Measurements from ENCODE around the gene DNM1. TPM values are rescaled to one million over a fixed set of nuclear protein-coding genes. Genes with fewer than 3 reads are reported as not detected.
"Not testable (repeated sequence)": the region's sequence is repeated elsewhere in the genome, so short reads cannot be mapped to it uniquely, and the experiment has no call there.

Gene DNM1
- total RNA-seq, 1 experiment from 2014 or later: 3.9 TPM

DNA sequence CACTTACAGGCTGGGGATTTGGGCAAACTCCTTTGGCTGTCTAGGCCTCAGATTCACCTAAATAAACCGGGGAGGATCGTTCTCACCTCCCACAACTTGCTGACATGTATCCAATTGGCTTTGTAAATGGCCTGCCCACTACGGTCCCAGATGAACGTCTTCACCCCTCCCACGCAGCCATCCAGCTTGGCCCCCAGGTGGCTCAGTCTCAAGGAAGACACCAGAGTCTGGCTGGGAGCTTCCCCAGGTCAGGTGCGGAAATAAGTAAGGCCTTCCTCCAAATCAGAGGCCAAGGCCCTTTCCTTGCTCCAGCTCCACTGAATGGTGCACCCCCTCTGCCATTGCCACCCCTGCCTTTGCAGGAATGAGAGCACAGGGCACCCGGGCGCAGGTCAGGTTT, 23.2 kb upstream of the DNM1 start:
- no TSS peak for BruUV-seq (replicated peaks)
- CTCF ChIA-PET: no interaction called here
- H3K36me3 Mint-ChIP-seq (ENCODE audit: insufficient read depth, unreplicated experiment): peaks cover 66% of the 10 kb centered on the region

DNA sequence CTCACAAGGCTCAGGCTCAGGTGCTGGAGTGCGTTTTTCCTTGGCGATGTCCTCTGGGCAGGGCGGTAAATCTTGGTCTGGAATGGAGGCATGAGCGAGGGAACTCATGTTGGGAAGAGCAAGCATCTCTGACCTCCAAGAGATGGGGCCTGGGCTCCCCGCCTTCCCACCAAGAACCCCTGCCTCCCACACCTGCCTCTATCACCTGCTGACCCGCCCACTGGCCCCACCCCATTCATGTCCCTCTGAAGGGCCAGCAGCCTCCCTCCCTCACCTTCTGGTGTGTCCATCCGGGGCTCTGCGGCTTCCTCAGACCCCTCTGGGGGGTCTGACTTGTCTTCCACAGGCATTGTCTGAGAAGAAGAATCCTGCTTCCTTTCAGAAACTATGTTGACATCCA, 22.7 kb upstream of the DNM1 start:
- TF ChIP-seq, protein P1, sequence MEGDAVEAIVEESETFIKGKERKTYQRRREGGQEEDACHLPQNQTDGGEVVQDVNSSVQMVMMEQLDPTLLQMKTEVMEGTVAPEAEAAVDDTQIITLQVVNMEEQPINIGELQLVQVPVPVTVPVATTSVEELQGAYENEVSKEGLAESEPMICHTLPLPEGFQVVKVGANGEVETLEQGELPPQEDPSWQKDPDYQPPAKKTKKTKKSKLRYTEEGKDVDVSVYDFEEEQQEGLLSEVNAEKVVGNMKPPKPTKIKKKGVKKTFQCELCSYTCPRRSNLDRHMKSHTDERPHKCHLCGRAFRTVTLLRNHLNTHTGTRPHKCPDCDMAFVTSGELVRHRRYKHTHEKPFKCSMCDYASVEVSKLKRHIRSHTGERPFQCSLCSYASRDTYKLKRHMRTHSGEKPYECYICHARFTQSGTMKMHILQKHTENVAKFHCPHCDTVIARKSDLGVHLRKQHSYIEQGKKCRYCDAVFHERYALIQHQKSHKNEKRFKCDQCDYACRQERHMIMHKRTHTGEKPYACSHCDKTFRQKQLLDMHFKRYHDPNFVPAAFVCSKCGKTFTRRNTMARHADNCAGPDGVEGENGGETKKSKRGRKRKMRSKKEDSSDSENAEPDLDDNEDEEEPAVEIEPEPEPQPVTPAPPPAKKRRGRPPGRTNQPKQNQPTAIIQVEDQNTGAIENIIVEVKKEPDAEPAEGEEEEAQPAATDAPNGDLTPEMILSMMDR (IDR thresholded peaks at IDR 0.05; ENCODE audit: insufficient read depth in 1 of 2, low read depth in 1 of 2, low read length in 1 of 2, severe bottlenecking in 1 of 2, unreplicated experiment in 1 of 2): no peak
- intact Hi-C loops (cut with micrococcal nuclease; ENCODE audit: unreplicated experiment): no loop called here
- no TSS peak for BruUV-seq (replicated peaks)
- Histone ChIP-seq H3K4me3 (ENCODE audit: low read depth, low read length) (no peak overlapping the region), H3K4me1 (peaks cover 13% of the 10 kb centered on the region), H3K9me3 (0 out of 2 replicates have a peak, but pooled peaks cover 3% of the 10 kb centered on the region), H3K36me3 (ENCODE audit: control insufficient read depth, insufficient read depth, low read length) (peaks cover 4% of the 10 kb centered on the region), H3K27me3 (replicated peaks; ENCODE audit: control insufficient read depth, insufficient read depth, low read length) (no peaks in the 10 kb centered on the region)
- Mint-ChIP-seq H3K4me3 (ENCODE audit: unreplicated experiment) (no peak overlapping the region), H3K9me3 (ENCODE audit: unreplicated experiment) (no peaks in the 10 kb centered on the region), H3K27ac (ENCODE audit: unreplicated experiment) (no peak overlapping the region), H3K27me3 (ENCODE audit: insufficient read depth, unreplicated experiment) (no peaks in the 10 kb centered on the region), H3K4me1 (ENCODE audit: low read depth, unreplicated experiment) (no peaks in the 10 kb centered on the region), H3K36me3 (ENCODE audit: insufficient read depth, unreplicated experiment) (peaks cover 64% of the 10 kb centered on the region)
- ChIA-PET CTCF (no interaction called here), POLR2A (no interaction called here)
- DNase-seq: no peak

More for the DNA sequence above, 23.2 kb upstream of the DNM1 start:
- DNase-seq: no peak
- Histone ChIP-seq H3K36me3 (ENCODE audit: control insufficient read depth, insufficient read depth, low read length) (peaks cover 5% of the 10 kb centered on the region), H3K4me1 (peaks cover 13% of the 10 kb centered on the region), H3K9me3 (0 out of 2 replicates have a peak, but pooled peaks cover 3% of the 10 kb centered on the region), H3K27me3 (replicated peaks; ENCODE audit: control insufficient read depth, insufficient read depth, low read length) (no peaks in the 10 kb centered on the region), H3K4me3 (ENCODE audit: low read depth, low read length) (no peak overlapping the region)
- Mint-ChIP-seq H3K27me3 (ENCODE audit: insufficient read depth, unreplicated experiment) (no peaks in the 10 kb centered on the region), H3K4me3 (ENCODE audit: unreplicated experiment) (no peak overlapping the region), H3K4me1 (ENCODE audit: low read depth, unreplicated experiment) (no peaks in the 10 kb centered on the region), H3K9me3 (ENCODE audit: unreplicated experiment) (no peaks in the 10 kb centered on the region), H3K27ac (ENCODE audit: unreplicated experiment) (no peak overlapping the region)
- POLR2A ChIA-PET: no interaction called here
- intact Hi-C loops (cut with micrococcal nuclease; ENCODE audit: unreplicated experiment): no loop called here
- TF ChIP-seq, protein P1 (IDR thresholded peaks at IDR 0.05; ENCODE audit: insufficient read depth in 1 of 2, low read depth in 1 of 2, low read length in 1 of 2, severe bottlenecking in 1 of 2, unreplicated experiment in 1 of 2): no peak

DNA sequence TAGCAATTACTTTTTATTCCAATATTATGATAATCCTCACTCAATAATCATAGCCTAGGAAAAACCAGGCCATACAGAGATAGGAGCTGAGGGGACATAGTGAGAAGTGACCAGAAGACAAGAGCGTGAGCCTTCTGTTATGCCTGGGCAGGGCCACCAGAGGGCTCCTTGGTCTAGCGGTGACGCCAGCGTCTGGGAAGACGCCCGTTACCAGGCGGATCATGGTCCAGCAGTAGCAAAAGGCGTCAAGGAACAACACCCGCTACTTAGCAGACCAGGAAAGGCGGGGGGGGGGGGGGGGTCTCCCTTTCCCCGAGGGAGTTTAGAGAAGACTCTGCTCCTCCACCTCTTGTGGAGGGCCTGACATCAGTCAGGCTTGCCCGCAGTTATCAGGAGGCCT, 21.7 kb upstream of the DNM1 start:
- H3K27ac Mint-ChIP-seq (ENCODE audit: unreplicated experiment); POLR2A ChIA-PET; H3K9me3 ChIP-seq; H3K4me3 ChIP-seq (ENCODE audit: low read depth, low read length); H3K9me3 Mint-ChIP-seq (ENCODE audit: unreplicated experiment); H3K36me3 ChIP-seq (ENCODE audit: control insufficient read depth, insufficient read depth, low read length); H3K4me3 Mint-ChIP-seq (ENCODE audit: unreplicated experiment); H3K27me3 ChIP-seq (replicated peaks; ENCODE audit: control insufficient read depth, insufficient read depth, low read length); H3K27me3 Mint-ChIP-seq (ENCODE audit: insufficient read depth, unreplicated experiment); H3K4me1 Mint-ChIP-seq (ENCODE audit: low read depth, unreplicated experiment); intact Hi-C loops (cut with micrococcal nuclease; ENCODE audit: unreplicated experiment); BruUV-seq (replicated peaks): not testable (repeated sequence)
- DNase-seq: peak in 1 of 2 experiments; percentile 47
- TF ChIP-seq, protein P1 (IDR thresholded peaks at IDR 0.05; ENCODE audit: insufficient read depth in 1 of 2, low read depth in 1 of 2, low read length in 1 of 2, severe bottlenecking in 1 of 2, unreplicated experiment in 1 of 2): peak; percentile 2 to 38
- peaks cover 13% of the 10 kb centered on the region for H3K4me1 ChIP-seq
- CTCF ChIA-PET: interaction anchor here (0.7 kb wide), 1 partner anchor 84 kb away, joined by 4 read pairs; no protein-coding TSS in a partner anchor
- peaks cover 63% of the 10 kb centered on the region for H3K36me3 Mint-ChIP-seq (ENCODE audit: insufficient read depth, unreplicated experiment)

All from Caco-2 (cell line).